Adrenal gland (tissue), 12 donors: ENCODE data around the gene FHOD3. TPM values are rescaled to one million over a fixed set of nuclear protein-coding genes. Genes with fewer than 3 reads are reported as not detected.

Source experiments
- DNase-seq, 7 donors: peaks; one replicate each; pipeline ENCODE4 v3.0.0-alpha.2; 2019 to 2020
- H3K27ac ChIP-seq, 5 donors: fragments of 200-600 bp; sonication (generic) in 4 of 5; 1 replicate in 3 of 5; 2 replicates in 2 of 5; pipeline versions ENCODE4 v1.5.1 to v1.8.0; 2016 to 2020; ENCODE audit warnings: mild to moderate bottlenecking in 1 of 5
- H3K27me3 ChIP-seq: fragments of 200-600 bp; 2 replicates; pipeline ENCODE4 v1.8.0; 2021
- H3K36me3 ChIP-seq, 2 donors: fragments of 200-600 bp; replicated peaks in 1 of 2; 1 replicate in 1 of 2; 2 replicates in 1 of 2; pipeline versions ENCODE4 v1.5.1 to v1.8.0; 2018 to 2022
- H3K4me1 ChIP-seq, 2 donors: fragments of 200-600 bp; replicated peaks in 1 of 2; 1 replicate in 1 of 2; 2 replicates in 1 of 2; pipeline versions ENCODE4 v1.5.1 to v1.8.0; 2018 to 2021
- H3K4me3 ChIP-seq, 4 donors: fragments of 200-600 bp; sonication (generic) in 3 of 4; one replicate each; pipeline ENCODE4 v1.5.1; 2016 to 2018
- H3K9me3 ChIP-seq, 3 donors: fragments of 200-600 bp; sonication (generic) in 1 of 3; replicated peaks in 1 of 3; 1 replicate in 2 of 3; 2 replicates in 1 of 3; pipeline versions ENCODE4 v1.5.1 to v1.8.0; 2016 to 2021
- POLR2A ChIP-seq, 2 donors: fragments of 450-650 bp; IDR thresholded peaks; one replicate each; pipeline ENCODE4 v1.6.1; 2017; ENCODE audit warnings: antibody characterized with exemption in 2 of 2, mild to moderate bottlenecking in 2 of 2, moderate library complexity in 1 of 2
- WGBS, 4 donors: extraction: QIAGEN DNeasy Blood & Tissue Kit in 2 of 4; methylation state at CpG; one replicate each; pipeline versions ENCODE4 v1.1.5 to v1.1.7; 2013 to 2017; 5-methylcytosine and 5-hydroxymethylcytosine counted together
- intact Hi-C, 2 donors: fragments of 100-400 bp; cut with DNase I; formaldehyde crosslinking; loops; one replicate each; pipeline versions ENCODE4 v1.14.1 to v1.15.0; 2022 to 2023
- polyA plus RNA-seq, 3 donors: library from polyadenylated mRNA; stranded (reverse); fragments of 200-250 nt in 2 of 3; fragments of 350-450 nt in 1 of 3; fragmentation: Illumina TruSeq in 1 of 3; extraction: RNeasy Lipid Tissue Mini Kit (QIAGEN cat#74804) in 1 of 3; gene quantifications; one replicate each; pipeline ENCODE4 v1.2.3, GENCODE V29; 2013 to 2014
- total RNA-seq, 9 donors: library from RNA; depleted of rRNA in 4 of 9; stranded (reverse); fragments of >200 nt in 4 of 9; fragments of 120-200 nt in 1 of 9; fragmentation: NEBNext Ultra II Directional in 1 of 9; extraction: Animal tissue kit (Norgen Biotek cat#: 25700) in 1 of 9; gene quantifications; one replicate each; pipeline versions ENCODE4 v1.1.0 to v1.2.4, GENCODE V29; 2013 to 2023
- TF ChIP-seq, protein P1 (sequence below), 6 experiments: fragments of 450-650 bp in 4 of 6; fragments of 200-600 bp in 2 of 6; sonication (generic) in 1 of 6; IDR thresholded peaks; 1 replicate in 5 of 6; 2 replicates in 1 of 6; pipeline versions ENCODE4 v1.5.1 to v1.8.0; 2016 to 2021; ENCODE audit warnings: antibody characterized with exemption in 6 of 6, mild to moderate bottlenecking in 2 of 6, moderate library complexity in 1 of 6
- donor health status: healthy with polysubstance abuse.
- donor health status: Bipolar disorder and iron deficiency.
- donor health status: DM: yes; HTN: yes; CAD: no.
- donor health status: DM: no; HTN: no; CAD: no.
- donor health status: DM: no; HTN: no; CAD: no.
- donor health status: DM: yes; HTN: yes; CAD: no.

The FHOD3 gene
- total and polyA plus RNA-seq, 12 donors = 17.5 to 87.9 (median 48.5) TPM

DNA sequence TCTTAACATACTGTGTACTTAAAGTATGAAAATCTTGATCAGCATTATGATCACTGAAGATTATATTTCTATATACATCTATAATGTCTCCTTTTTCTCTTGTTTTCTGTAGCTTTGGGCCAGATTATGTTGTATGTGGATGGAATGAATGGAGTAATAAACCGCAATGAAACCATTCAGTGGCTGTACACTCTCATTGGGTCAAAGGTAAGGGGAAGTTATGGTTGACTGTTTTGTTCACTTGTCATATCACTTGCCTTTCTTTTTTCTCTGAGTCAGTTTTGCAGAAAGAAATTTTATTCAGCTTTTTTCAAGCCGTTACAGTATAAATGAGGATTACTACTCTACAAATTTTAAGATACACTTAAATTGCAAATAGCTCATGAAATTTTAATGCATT lies 278.8 kb downstream of the FHOD3 start:
- H3K4me3 ChIP-seq = no peak overlapping the region
- no peak overlapping the region for H3K27ac ChIP-seq
- H3K27me3 ChIP-seq = no peaks in the 10 kb centered on the region
- H3K4me1 ChIP-seq = peaks cover 18 to 30% of the 10 kb centered on the region in 2 donors
- H3K9me3 ChIP-seq = no peaks in the 10 kb centered on the region
- DNase-seq = no peak
- intact Hi-C loops = no loop called here
- H3K36me3 ChIP-seq = no peaks in the 10 kb centered on the region
- TF ChIP-seq POLR2A (IDR thresholded peaks at IDR 0.05) = no peak
- TF ChIP-seq, protein P1, sequence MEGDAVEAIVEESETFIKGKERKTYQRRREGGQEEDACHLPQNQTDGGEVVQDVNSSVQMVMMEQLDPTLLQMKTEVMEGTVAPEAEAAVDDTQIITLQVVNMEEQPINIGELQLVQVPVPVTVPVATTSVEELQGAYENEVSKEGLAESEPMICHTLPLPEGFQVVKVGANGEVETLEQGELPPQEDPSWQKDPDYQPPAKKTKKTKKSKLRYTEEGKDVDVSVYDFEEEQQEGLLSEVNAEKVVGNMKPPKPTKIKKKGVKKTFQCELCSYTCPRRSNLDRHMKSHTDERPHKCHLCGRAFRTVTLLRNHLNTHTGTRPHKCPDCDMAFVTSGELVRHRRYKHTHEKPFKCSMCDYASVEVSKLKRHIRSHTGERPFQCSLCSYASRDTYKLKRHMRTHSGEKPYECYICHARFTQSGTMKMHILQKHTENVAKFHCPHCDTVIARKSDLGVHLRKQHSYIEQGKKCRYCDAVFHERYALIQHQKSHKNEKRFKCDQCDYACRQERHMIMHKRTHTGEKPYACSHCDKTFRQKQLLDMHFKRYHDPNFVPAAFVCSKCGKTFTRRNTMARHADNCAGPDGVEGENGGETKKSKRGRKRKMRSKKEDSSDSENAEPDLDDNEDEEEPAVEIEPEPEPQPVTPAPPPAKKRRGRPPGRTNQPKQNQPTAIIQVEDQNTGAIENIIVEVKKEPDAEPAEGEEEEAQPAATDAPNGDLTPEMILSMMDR (IDR thresholded peaks at IDR 0.05) = no peak
- WGBS, 4 donors = 92 to 97% (median 94%) methylated on average over 2 of the region's 2 CpGs

DNA sequence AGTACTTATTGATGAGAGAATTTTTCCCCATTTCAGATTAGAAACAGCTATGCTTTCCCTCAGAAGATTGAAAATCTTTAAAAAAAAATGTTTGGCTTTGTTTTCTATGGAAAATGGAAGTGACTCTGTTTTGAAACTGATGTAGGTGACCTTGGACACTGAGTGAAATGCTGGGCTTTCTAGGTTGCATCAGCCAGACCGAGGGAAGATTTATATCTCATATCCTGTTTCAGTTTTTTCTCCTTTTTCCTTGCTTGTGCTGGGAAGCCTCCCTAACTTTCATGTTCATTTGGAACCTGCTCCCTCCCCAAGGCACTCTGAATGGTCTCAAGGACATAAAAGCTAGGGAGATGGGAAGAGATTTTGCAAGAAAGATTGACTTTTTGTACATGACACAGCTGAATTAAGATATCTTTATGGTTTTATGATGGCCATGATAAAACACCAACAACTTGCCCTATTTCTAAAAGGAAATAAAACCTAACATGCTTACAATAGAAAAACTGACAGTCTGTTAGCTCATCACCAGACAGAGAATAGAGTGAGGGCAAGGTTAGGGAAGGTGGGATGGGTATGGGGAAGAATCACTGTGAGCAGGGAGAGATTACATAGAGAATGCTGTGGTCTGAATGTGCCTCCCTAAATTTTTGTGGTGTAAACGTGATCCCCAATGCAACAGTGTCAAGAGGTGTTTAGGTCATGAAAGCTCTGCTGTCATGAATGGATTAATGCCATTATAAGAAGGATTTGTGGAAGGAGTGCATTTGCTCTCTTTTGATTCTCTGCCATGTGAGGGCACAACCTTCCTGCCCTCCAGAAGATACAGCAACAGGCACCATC lies 281.6 kb downstream of the FHOD3 start:
- TF ChIP-seq, protein P1 (IDR thresholded peaks at IDR 0.05) = no peak
- peak in 1 of 2 donors; percentile 30 for TF ChIP-seq POLR2A (IDR thresholded peaks at IDR 0.05)
- WGBS, 4 donors = 15 to 20% (median 17%) methylated on average over 2 of the region's 2 CpGs
- peak in 6 of 7 donors; percentile 51 to 70 (median 58) for DNase-seq
- intact Hi-C loops = no loop called here
- H3K4me3 ChIP-seq = no peak overlapping the region
- H3K27me3 ChIP-seq = no peaks in the 10 kb centered on the region
- H3K27ac ChIP-seq = peak overlapping the region; percentile 61 to 91 (median 82)
- peaks cover 20 to 35% of the 10 kb centered on the region in 2 donors for H3K4me1 ChIP-seq
- H3K9me3 ChIP-seq = no peaks in the 10 kb centered on the region
- no peaks in the 10 kb centered on the region for H3K36me3 ChIP-seq

DNA sequence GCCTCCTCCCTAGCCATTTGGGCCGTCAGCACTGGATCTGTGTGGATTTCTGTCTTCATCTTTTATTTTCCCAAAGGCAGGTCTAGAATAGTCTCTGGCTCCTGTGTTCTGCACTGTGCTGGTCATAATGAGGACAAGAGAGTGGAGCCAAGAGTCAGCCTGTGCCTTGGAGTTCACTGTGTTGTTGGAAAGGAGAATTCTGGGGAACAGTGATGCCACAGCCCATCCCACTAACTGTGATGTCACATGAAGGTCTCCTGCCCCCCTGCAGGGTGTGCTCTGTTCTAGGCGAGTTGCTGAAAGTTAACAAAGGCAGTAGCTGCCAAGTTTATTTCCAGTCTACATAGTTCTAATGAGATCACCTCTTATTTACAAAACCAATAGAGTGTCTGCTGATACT lies 282.8 kb downstream of the FHOD3 start:
- intact Hi-C loops = no loop called here
- DNase-seq = peak in 5 of 7 donors; percentile 26 to 68 (median 36)
- 38 to 80% (median 50%) methylated on average over 2 of the region's 2 CpGs for WGBS, 4 donors
- Histone ChIP-seq H3K27me3 (no peaks in the 10 kb centered on the region), H3K4me1 (peaks cover 20 to 35% of the 10 kb centered on the region in 2 donors), H3K36me3 (no peaks in the 10 kb centered on the region), H3K4me3 (no peak overlapping the region), H3K27ac (peak overlapping the region in 4 of 5 donors; percentile 45 to 91 (median 79)), H3K9me3 (no peaks in the 10 kb centered on the region)
- TF ChIP-seq POLR2A (IDR thresholded peaks at IDR 0.05) = no peak
- TF ChIP-seq, protein P1 (IDR thresholded peaks at IDR 0.05) = peak in 1 of 6 experiments; percentile 13

DNA sequence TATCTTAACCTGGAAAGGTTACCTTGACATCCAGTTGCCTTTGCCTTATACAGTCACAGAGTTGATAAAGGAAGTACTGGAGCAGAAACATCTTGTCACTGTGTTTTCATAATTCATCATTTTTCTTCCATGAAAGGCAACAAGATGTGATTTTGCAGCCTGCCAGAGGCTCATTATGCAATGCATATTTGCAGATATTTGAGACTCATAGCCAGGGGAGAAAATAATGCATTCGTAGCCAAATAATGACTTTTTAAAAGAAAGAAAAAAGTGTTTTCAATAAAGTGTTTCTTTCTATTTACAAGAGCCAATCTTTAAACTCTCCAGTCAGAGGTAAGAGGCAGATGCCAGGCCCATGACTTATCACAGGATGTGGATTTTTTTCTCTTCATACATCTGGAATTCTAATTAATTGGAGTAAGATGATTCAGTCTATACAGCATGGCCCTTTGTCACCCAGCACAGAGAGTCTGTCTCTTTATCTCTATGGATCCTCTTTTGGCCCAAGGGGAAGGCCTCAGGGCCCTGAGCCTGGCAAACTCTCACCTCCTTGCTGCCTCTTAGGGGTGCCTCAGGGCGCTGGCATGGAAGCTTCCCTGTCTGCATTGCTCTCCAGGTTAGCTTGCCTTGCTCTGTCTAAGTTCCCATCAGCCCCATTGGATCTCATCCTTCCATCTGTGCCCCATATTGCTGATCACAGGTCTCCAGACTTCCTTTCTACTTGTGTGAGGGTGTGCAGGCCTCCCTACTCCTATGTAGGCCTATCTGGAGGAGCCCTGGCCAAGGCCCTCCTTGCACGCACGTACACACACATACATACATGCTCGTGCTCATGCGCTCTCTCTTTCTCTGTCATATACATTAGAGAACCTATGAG lies 283.6 kb downstream of the FHOD3 start:
- H3K36me3 ChIP-seq = no peaks in the 10 kb centered on the region
- no peaks in the 10 kb centered on the region for H3K27me3 ChIP-seq
- no peak overlapping the region for H3K4me3 ChIP-seq
- intact Hi-C loops = no loop called here
- DNase-seq = peak in 3 of 7 donors; percentile 26 to 60 (median 42)
- TF ChIP-seq POLR2A (IDR thresholded peaks at IDR 0.05) = no peak
- TF ChIP-seq, protein P1 (IDR thresholded peaks at IDR 0.05) = no peak
- peak overlapping the region in 4 of 5 donors; percentile 45 to 91 (median 79) for H3K27ac ChIP-seq
- 81 to 84% (median 83%) methylated on average over 6 of the region's 6 CpGs for WGBS, 4 donors
- peaks cover 20 to 35% of the 10 kb centered on the region in 2 donors for H3K4me1 ChIP-seq
- no peaks in the 10 kb centered on the region for H3K9me3 ChIP-seq
